GM18907 (cell line): ENCODE data around the gene SLC7A14.
"Not testable (repeated sequence)": the region's sequence is repeated elsewhere in the genome, so short reads cannot be mapped to it uniquely, and the experiment has no call there.

Experiments used
- ATAC-seq: cut with Tn5 transposase; IDR thresholded peaks from one replicate; pipeline ENCODE4 v1.9.1; 2021; ENCODE audit warnings: mild to moderate bottlenecking, moderate library complexity; ENCODE audit not compliant: unreplicated experiment

Gene SLC7A14

DNA sequence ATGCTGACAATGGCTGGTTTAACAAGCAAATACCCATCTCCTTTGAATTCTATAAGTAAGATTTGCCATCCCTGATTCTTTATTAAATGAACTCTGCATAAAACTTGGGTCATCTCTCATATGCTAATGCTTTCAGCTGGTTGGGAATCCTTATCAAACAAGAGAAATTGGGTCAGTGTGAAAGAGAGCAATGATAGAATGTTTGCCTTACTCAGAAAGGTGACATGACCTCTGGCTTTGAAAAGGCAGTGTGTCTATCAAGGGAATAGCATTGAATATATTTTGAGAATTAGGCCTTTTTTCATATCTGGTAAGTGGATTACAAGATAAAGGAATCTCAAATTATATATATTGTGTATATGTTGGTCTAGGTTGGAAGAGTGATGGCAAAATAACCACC lies 8.7 kb upstream of the SLC7A14 start:
- no peak for ATAC-seq

DNA sequence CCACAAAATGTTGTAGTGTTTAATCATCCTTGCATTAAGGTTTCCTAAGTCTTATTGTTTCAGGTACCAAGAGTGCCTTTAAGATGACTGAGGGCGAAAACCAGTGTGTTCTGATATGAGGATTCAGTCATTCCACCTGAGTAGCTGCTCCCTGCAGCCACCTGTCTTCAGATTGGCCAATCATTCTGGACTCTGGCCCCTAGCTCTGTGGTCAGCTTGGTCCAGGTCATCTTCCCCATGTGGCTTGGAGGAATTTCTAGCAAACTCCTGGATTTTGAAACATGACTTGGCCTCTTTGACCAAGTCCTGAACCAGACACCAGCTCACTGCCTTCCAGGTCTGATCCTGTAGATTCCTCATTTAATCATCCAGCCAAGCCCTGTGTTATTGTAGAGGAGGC lies 7.8 kb upstream of the SLC7A14 start:
- ATAC-seq, result no peak

DNA sequence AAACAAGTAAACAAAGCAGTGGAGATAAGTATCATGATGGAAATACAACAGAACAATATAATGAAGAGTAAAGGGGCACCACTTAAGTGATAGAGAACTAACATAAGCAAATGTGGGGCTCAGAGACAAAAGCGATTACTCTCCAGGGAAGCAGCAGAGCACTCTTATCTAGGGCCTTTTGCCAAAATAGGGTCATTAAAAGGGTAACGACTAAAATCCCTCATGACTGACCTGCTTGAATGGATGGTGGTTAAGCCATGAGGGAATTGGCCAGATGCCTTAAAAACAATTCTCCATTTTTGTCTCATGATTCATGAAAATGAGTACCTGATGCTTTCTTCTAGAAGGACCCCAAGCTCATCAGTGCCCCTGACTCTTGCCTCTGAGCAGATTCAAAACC lies 3.2 kb upstream of the SLC7A14 start:
- no peak for ATAC-seq

GRCh38 chr3:170585008-170585936 lies 603 bp downstream of the SLC7A14 start:
- ATAC-seq, result no peak

DNA sequence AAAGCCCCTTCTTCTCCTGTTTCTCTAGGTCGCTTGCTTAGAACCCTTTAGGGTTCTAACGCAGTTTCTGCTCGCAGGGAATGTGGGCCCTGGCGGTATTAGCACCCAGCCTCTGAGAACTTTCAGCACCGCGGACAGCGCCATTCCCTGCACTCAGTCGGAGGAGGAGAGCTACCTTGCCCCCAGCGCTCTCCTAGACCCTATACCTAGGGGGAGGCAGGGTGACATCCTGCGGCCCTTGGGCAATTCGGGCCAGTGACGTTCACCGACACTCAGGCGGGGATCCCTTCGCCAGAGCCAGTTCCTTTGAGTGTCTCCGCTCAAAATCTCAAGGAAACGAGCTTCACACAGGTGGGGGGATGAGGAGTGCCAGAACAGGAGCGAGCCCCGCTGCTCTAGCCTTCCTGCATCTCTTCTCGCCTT lies 1.3 kb downstream of the SLC7A14 start:
- ATAC-seq, result no peak

DNA sequence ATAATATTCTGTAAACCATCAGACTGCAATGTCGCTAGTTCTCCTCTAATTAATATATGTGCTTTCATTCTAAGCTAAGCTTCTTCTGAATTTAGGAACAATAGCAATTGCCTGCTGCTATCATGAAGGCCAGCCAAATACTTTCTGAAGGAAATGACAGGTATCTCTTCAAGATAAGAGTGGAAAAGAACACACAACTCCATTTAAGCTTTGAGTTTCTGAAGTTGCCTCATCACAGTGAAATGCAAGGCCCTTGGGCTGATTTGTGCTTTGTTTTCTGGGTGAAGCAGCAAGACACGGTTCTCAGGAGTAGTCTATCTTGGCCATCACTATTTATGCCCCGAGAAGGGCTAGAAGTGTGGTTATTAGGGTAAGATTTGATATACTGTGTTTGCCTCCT lies 6.2 kb downstream of the SLC7A14 start:
- no peak for ATAC-seq

DNA sequence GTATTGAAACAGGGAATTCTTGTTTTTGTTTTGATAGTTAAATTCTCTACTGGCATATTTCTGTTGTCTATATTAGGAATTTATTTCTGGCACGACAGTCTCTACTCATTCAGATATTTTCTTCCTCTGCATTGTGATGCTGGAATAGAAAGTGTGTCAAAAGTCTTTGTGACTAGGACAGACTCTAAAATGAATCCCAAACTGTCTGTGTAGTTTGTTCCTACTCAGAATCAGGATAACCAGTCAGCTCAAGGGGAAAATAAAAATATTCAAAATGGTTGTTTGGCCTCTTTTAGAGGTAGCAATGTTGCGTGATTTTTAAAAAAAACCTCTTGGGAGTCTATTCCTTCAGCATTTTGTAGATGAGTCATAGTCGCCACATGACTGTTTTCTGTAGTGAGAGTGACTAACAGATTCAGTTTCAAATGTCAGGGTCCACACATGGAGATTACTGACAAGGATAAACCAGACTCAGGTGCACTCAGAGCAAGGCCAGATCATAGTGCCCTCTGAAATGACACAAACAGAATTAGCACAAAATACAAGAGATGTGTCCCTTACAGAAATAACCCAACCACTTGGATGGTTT lies 13.1 kb downstream of the SLC7A14 start:
- ATAC-seq, result peak; percentile 99

DNA sequence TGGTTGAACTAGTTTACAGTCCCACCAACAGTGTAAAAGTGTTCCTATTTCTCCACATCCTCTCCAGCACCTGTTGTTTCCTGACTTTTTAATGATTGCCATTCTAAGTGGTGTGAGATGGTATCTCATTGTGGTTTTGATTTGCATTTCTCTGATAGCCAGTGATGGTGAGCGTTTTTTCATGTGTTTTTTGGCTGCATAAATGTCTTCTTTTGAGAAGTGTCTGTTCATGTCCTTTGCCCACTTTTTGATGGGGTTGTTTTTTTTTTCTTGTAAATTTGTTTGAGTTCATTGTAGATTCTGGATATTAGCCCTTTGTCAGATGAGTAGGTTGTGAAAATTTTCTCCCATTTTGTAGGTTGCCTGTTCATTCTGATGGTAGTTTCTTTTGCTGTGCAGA lies 18.3 kb downstream of the SLC7A14 start:
- ATAC-seq, result not testable (repeated sequence)

- ATAC-seq, result no peak
These were observed 19.5 kb downstream of the SLC7A14 start for GRCh38 chr3:170566413-170566812.

DNA sequence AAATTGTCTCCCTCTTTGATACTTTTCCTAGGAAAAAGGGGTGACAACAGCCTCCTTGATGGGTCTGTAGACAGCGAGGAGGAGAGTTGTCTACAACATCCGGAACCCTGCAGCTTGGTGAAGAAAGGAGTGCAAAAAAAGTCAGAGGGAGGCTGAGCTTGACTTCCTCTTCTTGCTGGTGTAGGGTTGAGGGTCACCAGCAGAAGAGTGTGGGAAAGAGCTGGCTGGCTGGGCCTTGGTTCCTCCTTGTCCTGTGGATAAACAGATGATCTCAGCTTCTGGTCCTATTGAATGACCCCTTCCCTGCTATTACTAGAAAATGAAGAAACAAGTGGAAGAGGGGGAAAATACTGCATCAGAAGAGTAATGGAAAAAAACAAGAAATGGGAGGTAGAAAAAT lies 20.4 kb downstream of the SLC7A14 start:
- ATAC-seq, result no peak

- peak; percentile 24 for ATAC-seq
These were observed 21.2 kb downstream of the SLC7A14 start for GRCh38 chr3:170564664-170565063.

DNA sequence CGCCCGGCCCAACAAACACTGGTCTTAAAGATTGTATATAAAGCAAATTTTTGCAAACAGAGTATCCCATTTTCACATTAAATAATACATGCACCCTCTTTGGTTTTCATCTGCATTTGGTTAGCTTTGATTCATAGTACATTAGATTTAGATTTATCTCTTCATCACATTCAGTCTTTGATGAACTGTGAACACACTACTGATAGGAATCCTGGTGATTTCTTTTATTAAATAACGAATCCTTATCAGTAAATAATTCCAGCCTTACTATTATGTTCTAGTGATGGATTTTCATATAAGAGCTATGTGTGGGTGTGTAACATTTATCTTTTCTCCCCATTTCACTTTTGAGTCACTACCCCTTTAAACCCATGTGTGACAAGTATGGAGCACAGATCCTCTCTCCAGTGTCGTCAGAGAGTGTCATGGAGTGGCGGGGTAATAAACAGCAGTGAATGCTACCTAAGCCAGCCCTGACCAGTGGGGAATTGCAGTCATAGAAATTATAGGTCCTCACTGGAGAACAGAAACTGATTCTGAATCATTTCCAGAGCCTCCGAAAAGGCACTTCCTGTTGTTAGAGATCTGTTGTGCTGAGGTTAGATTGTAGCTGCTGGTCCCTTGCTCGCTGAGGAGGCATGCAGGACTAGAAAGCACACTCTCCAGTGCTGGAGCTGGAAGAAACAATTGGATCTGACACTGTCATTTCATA lies 22.0 kb downstream of the SLC7A14 start:
- ATAC-seq, result peak; percentile 89

GRCh38 chr3:170562080-170562479 lies 23.8 kb downstream of the SLC7A14 start:
- no peak for ATAC-seq

- ATAC-seq, result no peak
These were observed 25.0 kb downstream of the SLC7A14 start for GRCh38 chr3:170560717-170561382.

DNA sequence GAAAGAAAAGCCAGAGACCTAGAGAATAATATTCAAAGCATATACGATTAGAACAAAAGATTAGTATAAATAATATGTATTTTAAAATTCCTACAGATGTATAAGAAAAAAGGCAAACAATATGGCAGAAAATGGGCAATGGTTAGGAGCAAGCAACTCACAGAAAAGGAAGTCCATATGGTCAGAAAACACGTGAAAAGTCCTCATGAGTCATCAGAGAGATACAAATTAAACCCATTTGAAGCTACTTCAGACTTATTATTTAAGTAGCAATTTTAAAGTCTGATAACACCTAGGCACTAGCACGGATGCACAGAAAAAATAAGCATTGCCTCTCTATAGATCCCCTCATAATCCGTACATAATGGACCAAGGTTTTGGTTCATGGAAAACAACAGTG lies 25.6 kb downstream of the SLC7A14 start:
- ATAC-seq, result no peak

- ATAC-seq, result no peak
These were observed 27.4 kb downstream of the SLC7A14 start for GRCh38 chr3:170558427-170558826.

- no peak for ATAC-seq
These were observed 30.5 kb downstream of the SLC7A14 start for GRCh38 chr3:170555329-170555728.

DNA sequence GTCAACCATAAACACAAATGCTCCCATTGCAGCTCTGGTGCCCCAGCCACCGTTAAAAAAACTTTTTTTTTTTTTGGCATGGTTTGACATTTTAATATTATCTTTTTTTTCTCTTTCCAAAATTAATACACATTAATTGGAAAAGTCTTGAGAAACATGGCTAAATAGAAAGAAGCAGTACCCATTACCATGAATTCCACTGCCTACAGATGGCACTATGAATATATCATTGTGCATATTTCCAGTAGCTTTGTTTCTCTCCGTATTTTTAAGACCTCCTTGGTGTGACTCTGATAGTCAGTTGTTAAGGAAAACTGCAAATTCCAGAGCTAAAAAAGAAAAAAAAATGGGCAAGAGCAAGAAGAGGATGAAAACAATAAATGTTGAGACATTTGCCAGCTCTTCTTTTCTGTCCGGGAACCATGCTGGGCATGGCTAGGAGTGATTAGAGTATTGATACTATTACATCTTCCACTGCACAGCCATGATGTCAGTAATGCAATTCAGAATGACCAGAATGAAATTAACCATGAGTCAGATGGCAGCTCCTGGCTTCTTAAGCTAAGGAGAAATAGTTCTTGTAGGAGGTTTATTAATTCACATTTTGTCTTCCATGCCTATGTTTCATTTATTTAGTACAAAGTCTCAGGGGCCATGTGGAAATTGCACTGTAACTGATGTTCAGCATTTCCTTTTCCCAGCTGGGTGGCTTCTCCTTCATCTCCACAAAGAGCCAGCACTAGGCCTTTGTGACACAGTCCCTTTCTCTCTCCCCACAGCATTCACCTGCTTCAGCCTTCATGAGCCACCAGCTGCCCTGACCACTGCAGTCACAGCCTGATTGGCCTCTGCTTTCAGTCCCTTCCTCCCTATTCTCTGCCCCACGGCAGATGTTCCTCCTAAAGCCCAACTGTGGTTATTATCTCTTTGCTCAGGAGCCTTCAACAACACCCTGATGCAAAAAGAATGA lies 31.8 kb downstream of the SLC7A14 start:
- no peak for ATAC-seq

- no peak for ATAC-seq
These were observed 34.6 kb downstream of the SLC7A14 start for GRCh38 chr3:170551252-170551651.

DNA sequence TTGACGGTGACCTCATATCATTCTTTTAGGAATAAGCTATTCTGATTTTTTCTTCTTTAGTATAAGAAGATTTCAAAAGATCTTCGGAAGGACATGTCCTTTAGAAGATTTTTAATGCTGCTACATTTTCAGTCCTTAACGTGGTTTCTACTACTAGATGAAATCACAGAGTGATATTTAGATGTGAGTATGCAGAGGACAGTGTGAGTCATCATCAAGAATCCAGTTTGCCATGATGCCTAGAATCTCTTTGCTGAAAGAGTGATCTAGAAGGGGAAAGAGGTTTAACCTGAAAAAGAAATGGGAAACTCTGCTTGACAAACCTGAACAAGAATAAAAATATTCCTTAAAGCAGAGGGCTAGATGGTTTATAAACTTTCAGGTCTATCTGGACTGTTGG lies 43.2 kb downstream of the SLC7A14 start:
- ATAC-seq, result no peak
